ENCODE measurements around the gene GK. TPM values are rescaled to one million over a fixed set of nuclear protein-coding genes. Genes with fewer than 3 reads are reported as not detected.
"Not testable (repeated sequence)": the region's sequence is repeated elsewhere in the genome, so short reads cannot be mapped to it uniquely, and the experiment has no call there.

Gene GK
- polyA plus RNA-seq = 1 to 10 TPM in 2 of 3 donors, under 1 TPM in 1; 0.78 to 5.3 (median 3.9) TPM

DNA sequence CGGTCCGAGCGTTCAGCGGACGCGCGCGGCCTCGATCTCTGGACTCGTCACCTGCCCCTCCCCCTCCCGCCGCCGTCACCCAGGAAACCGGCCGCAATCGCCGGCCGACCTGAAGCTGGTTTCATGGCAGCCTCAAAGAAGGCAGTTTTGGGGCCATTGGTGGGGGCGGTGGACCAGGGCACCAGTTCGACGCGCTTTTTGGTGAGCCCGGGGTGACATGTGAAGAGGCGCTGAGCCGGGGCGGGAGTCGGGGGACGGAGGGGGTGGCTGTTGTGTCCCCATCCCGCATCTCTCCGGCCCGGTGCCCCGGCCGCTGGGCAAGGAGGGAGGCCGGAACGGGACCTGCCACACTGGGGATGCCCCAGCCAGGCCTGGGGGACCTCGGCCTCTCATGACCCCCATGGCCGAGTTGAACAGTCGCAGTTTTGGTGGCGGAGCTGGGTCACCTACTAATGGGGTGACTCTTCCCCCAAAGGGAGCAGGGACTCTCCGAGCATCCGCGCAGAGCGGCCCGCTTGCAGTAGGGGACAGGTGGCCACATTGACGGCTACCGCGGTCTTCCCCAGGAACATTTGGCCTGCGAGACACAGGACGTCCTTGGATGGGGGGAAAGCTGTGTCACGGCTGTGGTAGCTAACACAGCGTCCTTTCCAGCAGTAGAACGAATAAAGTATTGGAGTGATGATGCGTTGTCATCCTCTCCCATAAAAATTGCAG, at the start of gene GK:
Gene GK (plus strand): TSS at position 9 of the 717 bp plus-strand sequence. CDS start 115 bp downstream, at position 124.
- Mint-ChIP-seq H3K9me3 (no peaks in the 10 kb centered on the region), H3K27me3 (ENCODE audit: low read depth in 3 of 3) (peaks cover 4 to 9% (median 5%) of the 10 kb centered on the region in 3 donors), H3K4me1 (peaks cover 11% of the 10 kb centered on the region in 2 donors), H3K27ac (peak within 1 kb of the TSS; percentile 85 to 93 (median 90)), H3K36me3 (no peaks in the 10 kb centered on the region), H3K4me3 (peak within 1 kb of the TSS; percentile 88 to 90 (median 88))
- DNase-seq = no peak

DNA sequence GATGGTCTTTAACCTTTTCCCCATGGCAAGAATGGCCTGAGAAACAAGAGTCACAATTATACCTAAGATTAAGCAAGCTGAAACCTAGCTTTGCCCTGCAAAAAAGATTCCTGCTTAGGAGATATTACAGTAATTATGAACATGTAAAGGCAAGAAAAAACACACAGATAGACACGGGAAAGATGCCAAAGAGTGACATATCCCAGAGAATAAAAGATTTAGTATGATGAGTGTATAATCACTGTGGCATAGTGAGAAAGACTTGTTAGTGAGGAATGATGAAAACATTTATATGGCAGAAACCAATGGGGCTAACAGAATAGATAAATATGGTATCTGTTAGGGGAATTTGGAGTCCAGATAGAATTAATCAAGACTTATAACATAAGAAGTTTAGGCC, 46.1 kb upstream of the GK start:
- Mint-ChIP-seq H3K36me3 (no peaks in the 10 kb centered on the region), H3K4me1 (no peaks in the 10 kb centered on the region), H3K9me3 (no peaks in the 10 kb centered on the region), H3K27ac (no peak overlapping the region), H3K27me3 (ENCODE audit: low read depth in 3 of 3) (peaks cover 0 to 5% (median 0%) of the 10 kb centered on the region in 3 donors), H3K4me3 (no peak overlapping the region)
- no peak for DNase-seq

DNA sequence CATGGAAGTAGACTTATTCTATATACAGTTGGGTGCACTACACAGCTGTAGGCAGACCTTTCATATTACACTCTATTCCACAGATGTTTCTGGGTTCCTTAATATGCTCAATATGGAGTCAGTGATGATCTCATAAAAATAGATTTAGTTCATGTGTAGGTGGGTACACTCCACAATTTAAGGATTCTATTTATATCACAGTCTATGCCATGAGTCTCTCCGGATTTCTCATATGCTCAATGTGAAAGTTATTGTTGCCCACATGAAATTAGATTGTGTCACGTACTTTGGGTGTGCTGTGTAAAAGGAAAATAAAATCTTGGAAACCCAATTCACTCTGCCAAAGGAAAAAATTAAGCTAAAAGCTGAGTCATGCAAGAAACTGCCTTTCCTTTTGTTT, 43.2 kb upstream of the GK start:
- no peaks in the 10 kb centered on the region for H3K4me1 Mint-ChIP-seq
- H3K36me3 Mint-ChIP-seq = no peaks in the 10 kb centered on the region
- no peak for DNase-seq
- H3K27ac Mint-ChIP-seq = no peak overlapping the region
- H3K9me3 Mint-ChIP-seq = no peaks in the 10 kb centered on the region
- peaks cover 0 to 3% (median 1%) of the 10 kb centered on the region in 3 donors for H3K27me3 Mint-ChIP-seq (ENCODE audit: low read depth in 3 of 3)
- no peak overlapping the region for H3K4me3 Mint-ChIP-seq

DNA sequence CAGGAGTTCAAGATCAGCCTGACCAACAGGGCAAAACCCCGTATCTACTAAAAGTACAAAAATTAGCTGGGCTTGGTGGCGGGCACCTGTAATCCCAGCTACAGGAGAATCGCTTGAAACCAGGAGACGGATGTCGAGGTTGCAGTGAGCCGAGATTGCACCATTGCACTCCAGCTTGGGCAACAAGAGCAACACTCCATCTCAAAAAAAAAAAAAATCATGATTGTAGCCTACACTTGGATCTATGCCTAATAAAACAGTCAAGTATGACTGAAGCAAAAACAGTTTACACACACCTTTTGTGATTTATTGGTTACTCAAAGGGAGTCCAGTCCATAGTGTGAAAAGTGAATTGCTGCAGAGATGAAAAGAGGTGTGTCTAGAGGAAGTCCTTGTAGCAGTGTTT, 41.0 kb upstream of the GK start:
- Mint-ChIP-seq H3K9me3 (no peaks in the 10 kb centered on the region), H3K27ac (no peak overlapping the region), H3K36me3 (no peaks in the 10 kb centered on the region), H3K4me1 (no peaks in the 10 kb centered on the region), H3K27me3 (ENCODE audit: low read depth in 3 of 3) (peaks cover 0 to 3% (median 0%) of the 10 kb centered on the region in 3 donors), H3K4me3 (no peak overlapping the region)
- no peak for DNase-seq

DNA sequence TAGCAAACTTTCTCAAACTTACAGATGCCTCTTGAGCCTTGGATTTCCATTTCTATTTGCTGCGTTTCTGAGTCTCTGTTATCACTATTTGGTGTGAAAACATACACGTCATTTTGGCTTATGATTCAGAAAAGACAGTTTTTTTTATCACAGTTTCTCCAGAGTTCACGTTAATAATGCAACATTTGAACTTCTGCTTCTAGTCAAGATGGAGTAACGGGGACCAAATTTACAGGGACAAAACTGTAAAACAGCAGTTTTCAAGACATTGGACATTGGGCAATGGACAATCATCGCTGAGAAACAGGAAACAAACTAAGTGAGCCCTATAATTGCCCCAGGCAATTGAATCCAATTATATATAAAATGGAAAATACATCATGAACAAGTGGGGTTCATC, 39.5 kb upstream of the GK start:
- H3K27ac Mint-ChIP-seq = no peak overlapping the region
- no peaks in the 10 kb centered on the region for H3K36me3 Mint-ChIP-seq
- H3K9me3 Mint-ChIP-seq = no peaks in the 10 kb centered on the region
- peaks cover 0 to 3% (median 0%) of the 10 kb centered on the region in 3 donors for H3K27me3 Mint-ChIP-seq (ENCODE audit: low read depth in 3 of 3)
- no peak overlapping the region for H3K4me3 Mint-ChIP-seq
- H3K4me1 Mint-ChIP-seq = no peaks in the 10 kb centered on the region
- no peak for DNase-seq

DNA sequence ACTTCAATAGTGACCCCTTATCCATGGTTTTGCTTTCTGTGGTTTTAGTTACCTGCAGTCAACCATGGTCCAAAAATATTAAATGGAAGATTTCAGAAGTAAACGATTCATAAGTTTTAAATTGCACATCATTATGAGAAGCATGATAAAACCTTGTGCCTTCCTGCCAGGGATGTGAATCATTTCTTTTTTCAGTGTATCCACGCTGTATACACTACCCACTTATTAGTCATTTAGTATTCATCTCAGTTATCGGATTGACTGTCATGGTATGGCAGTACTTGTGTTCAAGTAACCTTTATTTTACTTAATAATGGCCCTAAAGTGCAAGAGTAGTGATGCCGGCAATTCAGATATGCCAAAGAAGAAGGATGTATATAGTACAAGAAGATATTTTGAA, 38.0 kb upstream of the GK start:
- Mint-ChIP-seq H3K27me3 (ENCODE audit: low read depth in 3 of 3) (peaks cover 0 to 3% (median 0%) of the 10 kb centered on the region in 3 donors), H3K27ac (no peak overlapping the region), H3K4me1 (no peaks in the 10 kb centered on the region), H3K9me3 (no peaks in the 10 kb centered on the region), H3K36me3 (no peaks in the 10 kb centered on the region), H3K4me3 (no peak overlapping the region)
- no peak for DNase-seq

DNA sequence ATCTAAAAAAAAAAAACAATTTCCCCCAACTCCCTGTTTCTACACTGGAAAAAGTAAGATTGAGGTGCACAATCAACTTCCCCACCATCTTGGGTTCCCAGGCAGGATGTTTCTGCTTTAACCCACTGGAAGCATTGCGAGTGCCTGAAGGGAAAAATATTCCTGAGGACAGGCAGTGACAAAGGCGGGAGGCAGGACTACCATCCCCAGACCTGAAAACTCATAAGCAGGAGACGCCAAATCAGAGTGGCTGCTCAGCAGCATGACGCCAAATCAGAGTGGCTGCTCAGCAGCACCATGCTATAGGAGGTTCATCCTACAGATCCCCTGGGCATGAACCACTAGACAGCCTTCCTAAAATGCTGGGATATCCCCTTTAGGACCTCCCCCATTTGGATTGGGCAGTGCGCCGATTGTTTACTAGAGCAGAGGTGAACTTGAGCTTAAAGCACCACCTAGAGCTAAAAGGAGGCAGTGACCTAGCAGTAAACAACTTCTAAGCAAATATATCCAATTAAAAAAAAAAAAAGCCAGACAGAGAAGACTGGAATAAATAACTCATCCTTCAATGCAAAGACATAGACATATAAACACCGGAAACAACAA, 35.0 kb upstream of the GK start:
- Mint-ChIP-seq H3K36me3 (peaks cover 0 to 4% (median 0%) of the 10 kb centered on the region in 3 donors), H3K27me3 (ENCODE audit: low read depth in 3 of 3) (peaks cover 4 to 8% (median 6%) of the 10 kb centered on the region in 3 donors), H3K4me3 (no peak overlapping the region), H3K9me3 (peaks cover 1 to 20% (median 9%) of the 10 kb centered on the region in 6 donors), H3K27ac (no peak overlapping the region), H3K4me1 (no peaks in the 10 kb centered on the region)
- DNase-seq = no peak

DNA sequence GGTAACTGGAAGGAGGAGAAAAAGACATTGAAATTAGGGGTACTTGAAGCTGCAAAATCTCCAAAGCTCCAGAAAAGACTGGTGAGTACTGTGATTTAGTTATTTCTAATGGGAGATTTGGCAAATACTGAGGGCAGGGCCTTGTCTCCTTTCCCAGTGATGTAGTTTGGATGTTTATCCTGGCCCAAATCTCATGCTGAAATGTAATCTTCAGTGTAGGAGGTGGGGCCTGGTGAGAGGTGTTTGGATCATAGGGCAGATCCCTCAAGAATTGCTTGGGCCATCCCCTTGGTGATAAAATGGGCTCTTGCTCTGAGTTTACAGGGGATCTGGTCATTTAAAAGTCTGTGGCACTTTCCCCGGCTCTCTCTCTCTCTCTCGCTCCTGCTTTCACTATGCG, 33.1 kb upstream of the GK start:
- Mint-ChIP-seq H3K36me3 (peaks cover 0 to 4% (median 0%) of the 10 kb centered on the region in 3 donors), H3K4me3 (no peak overlapping the region), H3K27ac (no peak overlapping the region), H3K4me1 (no peaks in the 10 kb centered on the region), H3K9me3 (peaks cover 1 to 20% (median 9%) of the 10 kb centered on the region in 6 donors), H3K27me3 (ENCODE audit: low read depth in 3 of 3) (peaks cover 4 to 8% (median 5%) of the 10 kb centered on the region in 3 donors)
- DNase-seq = no peak

DNA sequence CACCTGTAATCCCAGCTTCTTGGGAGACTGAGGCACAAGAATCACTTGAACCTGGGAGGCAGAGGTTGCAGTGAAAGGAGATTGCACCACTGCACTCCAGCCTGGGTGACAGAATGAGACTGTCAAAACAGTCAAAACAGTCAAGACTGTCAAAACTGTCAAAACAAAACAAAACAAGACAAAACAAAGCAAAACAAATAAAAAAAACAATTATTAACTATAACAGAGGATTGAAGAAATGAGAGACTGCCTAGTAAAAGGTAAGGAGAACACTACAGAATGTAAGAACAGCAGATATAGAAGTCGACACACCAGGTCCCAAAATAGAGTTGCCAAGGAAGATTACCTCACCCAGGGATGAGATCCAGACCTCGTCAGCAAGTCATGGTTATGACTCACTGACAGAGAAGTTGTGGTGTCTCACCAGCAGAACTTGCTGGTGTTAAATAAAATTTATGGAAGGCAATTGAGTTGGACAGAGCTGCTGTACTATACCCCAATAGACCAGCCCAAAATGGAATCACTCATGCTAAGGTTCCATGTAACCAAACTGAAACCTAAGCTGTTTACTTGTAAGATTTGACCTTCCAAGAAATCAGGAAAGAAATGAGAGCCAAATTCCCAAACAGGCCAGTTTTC, 32.1 kb upstream of the GK start:
- Mint-ChIP-seq H3K4me1 (no peaks in the 10 kb centered on the region), H3K27ac (no peak overlapping the region), H3K36me3 (peaks cover 0 to 4% (median 0%) of the 10 kb centered on the region in 3 donors), H3K27me3 (ENCODE audit: low read depth in 3 of 3) (peaks cover 4 to 8% (median 5%) of the 10 kb centered on the region in 3 donors), H3K4me3 (no peak overlapping the region), H3K9me3 (peaks cover 1 to 20% (median 9%) of the 10 kb centered on the region in 6 donors)
- no peak for DNase-seq

DNA sequence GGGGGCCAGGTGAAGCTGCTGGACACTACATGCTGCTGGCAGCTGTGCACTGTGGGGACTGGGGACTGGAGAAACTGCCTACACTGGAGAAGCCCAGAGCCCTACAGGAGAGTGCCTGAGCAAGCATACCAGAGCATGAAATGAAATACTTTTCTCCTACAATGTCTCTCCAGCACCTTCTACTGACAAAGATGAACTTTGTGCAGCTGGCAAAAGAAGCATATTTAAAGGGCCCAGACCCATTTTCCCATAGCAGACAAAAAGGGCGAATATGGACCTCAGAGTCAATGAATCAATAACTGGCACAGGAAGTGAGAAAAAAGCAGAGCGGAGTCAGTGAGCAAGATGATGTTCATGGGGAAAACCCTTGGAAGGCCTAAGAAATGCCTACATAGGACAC, 30.9 kb upstream of the GK start:
- Mint-ChIP-seq H3K4me1 (no peaks in the 10 kb centered on the region), H3K36me3 (peaks cover 0 to 4% (median 0%) of the 10 kb centered on the region in 3 donors), H3K27ac (no peak overlapping the region), H3K27me3 (ENCODE audit: low read depth in 3 of 3) (peaks cover 4 to 8% (median 5%) of the 10 kb centered on the region in 3 donors), H3K9me3 (peaks cover 5 to 20% (median 9%) of the 10 kb centered on the region in 6 donors), H3K4me3 (no peak overlapping the region)
- DNase-seq = no peak

DNA sequence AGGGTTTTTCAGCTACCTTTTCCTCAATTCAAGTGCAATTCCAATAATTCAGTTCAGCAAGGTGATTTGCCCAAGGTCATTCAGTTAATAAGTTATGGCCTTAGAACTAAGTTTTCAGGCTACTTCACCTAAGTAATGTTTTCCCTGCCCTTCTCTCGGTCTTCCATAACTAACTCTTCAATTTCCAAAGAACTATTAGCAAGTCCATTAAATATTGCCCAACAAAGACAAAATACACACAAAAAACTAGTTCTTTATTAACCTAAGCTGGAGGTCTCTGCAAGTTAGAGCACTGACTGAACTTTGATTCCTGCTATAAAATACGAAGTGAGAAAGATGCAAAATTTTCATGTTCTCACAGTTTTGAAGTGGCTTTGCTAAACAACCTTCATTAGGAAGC, 26.8 kb upstream of the GK start:
- no peaks in the 10 kb centered on the region for H3K4me1 Mint-ChIP-seq
- H3K27me3 Mint-ChIP-seq (ENCODE audit: low read depth in 3 of 3) = peaks cover 5 to 6% (median 6%) of the 10 kb centered on the region in 3 donors
- no peak for DNase-seq
- H3K9me3 Mint-ChIP-seq = peaks cover 4 to 14% (median 7%) of the 10 kb centered on the region in 6 donors
- peaks cover 0 to under 1% (median 0%) of the 10 kb centered on the region in 3 donors for H3K36me3 Mint-ChIP-seq
- no peak overlapping the region for H3K27ac Mint-ChIP-seq
- H3K4me3 Mint-ChIP-seq = no peak overlapping the region

DNA sequence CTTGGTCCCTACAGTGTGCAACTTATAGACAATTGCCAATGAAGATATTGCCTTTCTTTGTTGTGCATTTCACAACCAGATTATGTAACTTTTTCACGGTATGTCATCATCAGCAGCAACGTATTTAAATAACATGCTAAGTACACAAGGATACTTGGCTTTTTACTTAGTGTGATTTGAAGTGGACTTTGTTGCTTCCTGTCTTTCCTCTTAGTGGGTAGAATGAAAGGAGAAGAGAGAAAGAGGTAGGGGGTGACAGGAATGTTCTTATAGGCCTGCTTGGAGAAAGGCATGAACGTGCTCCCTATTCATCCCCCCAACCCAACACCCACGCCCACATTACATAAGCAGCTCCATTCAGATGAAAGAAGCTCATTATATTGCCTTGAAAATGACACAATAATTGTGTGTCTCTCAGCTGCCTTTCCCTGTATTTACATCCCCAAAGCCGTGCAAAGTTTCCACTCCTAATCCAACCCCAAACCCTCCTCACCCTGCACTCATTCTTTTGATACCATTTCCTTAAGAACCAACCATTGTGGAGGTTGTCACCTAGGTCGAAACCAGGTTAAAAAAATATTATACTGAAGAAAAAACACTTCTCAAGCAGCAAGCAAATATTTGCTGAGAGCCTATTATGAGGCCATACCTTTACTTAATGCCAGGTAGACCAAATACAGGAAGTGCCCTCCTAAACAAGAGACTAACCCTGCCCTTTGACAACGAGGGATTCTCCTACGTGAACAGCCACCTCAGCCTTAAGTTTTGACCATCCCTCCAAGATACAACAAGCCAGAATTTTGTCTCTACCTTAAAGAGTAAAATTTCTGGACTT, 25.2 kb upstream of the GK start:
- Mint-ChIP-seq H3K36me3 (no peaks in the 10 kb centered on the region), H3K4me1 (no peaks in the 10 kb centered on the region), H3K27me3 (ENCODE audit: low read depth in 3 of 3) (peaks cover 0 to 3% (median 2%) of the 10 kb centered on the region in 3 donors), H3K4me3 (no peak overlapping the region), H3K27ac (no peak overlapping the region), H3K9me3 (peaks cover 0 to 4% (median 0%) of the 10 kb centered on the region in 6 donors)
- no peak for DNase-seq

DNA sequence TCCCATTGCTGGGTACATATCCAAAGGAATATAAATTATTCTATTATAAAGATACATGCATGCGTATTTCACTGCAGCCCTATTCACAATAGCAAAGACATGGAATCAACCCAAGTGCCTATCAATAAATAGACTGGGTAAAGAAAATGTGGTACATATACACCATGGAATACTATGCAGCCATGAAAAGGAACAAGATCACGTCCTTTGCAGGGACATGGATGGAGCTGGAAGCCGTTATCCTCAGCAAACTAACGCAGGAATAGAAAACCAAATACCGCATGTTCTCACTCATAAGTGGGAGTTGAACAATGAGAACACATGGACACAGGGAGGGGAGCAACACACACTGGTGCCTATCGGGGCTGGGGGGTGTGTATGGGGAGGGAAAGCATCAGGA, 19.2 kb upstream of the GK start:
- H3K4me3 Mint-ChIP-seq; H3K9me3 Mint-ChIP-seq; H3K27me3 Mint-ChIP-seq (ENCODE audit: low read depth in 3 of 3); H3K36me3 Mint-ChIP-seq; H3K4me1 Mint-ChIP-seq; H3K27ac Mint-ChIP-seq; DNase-seq: not testable (repeated sequence)
